H1 (cell line): ENCODE results near the gene RPIA.

Experiments
- CTCF ChIP-seq, 3 experiments: IDR thresholded peaks; 1 replicate in 2 of 3; 2 replicates in 1 of 3; pipeline versions ENCODE4 v1.5.1 to v1.6.1; 2011; ENCODE audit warnings: low read length in 3 of 3, mild to moderate bottlenecking in 3 of 3, inconsistent platforms in 2 of 3, low read depth in 1 of 3, moderate library complexity in 1 of 3; ENCODE audit not compliant: insufficient read depth in 1 of 3; ENCODE audit errors: control extremely low read depth in 1 of 3
- EZH2 ChIP-seq: fragments of 200-600 bp; sonication (generic); IDR thresholded peaks from 2 replicates; pipeline ENCODE4 v1.7.1; 2012; ENCODE audit warnings: low read depth, mild to moderate bottlenecking, moderate library complexity, low read length, inconsistent platforms; ENCODE audit not compliant: severe bottlenecking
- POLR2A ChIP-seq, 2 experiments: IDR thresholded peaks; 1 replicate in 1 of 2; 2 replicates in 1 of 2; pipeline ENCODE4 v1.6.1; 2011; ENCODE audit warnings: low read depth in 2 of 2, low read length in 2 of 2, mild to moderate bottlenecking in 2 of 2; ENCODE audit errors: control extremely low read depth in 1 of 2
- RNF2 ChIP-seq: fragments of 200-900, 300-1000 bp; sonication (generic); IDR thresholded peaks from 2 replicates; pipeline ENCODE4 v1.7.1; 2016; ENCODE audit warnings: borderline replicate concordance, low read depth, mild to moderate bottlenecking, antibody characterized with exemption, low read length; ENCODE audit not compliant: poor library complexity, severe bottlenecking; ENCODE audit errors: missing control alignments
- TF ChIP-seq, protein P1 (sequence below): IDR thresholded peaks from 2 replicates; pipeline ENCODE4 v1.6.1; 2011; ENCODE audit warnings: low read length, improper control_type of control experiment
- TF ChIP-seq, protein P2 (sequence below): IDR thresholded peaks from 2 replicates; pipeline ENCODE4 v1.6.1; 2011; ENCODE audit warnings: low read depth, mild to moderate bottlenecking, low read length; ENCODE audit not compliant: insufficient read depth

- TF ChIP-seq, protein P1, sequence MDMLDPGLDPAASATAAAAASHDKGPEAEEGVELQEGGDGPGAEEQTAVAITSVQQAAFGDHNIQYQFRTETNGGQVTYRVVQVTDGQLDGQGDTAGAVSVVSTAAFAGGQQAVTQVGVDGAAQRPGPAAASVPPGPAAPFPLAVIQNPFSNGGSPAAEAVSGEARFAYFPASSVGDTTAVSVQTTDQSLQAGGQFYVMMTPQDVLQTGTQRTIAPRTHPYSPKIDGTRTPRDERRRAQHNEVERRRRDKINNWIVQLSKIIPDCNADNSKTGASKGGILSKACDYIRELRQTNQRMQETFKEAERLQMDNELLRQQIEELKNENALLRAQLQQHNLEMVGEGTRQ, result no peak
- no peak for TF ChIP-seq EZH2
- no peak for TF ChIP-seq CTCF (IDR thresholded peaks at IDR 0.05; ENCODE audit: control extremely low read depth in 1 of 3, insufficient read depth in 1 of 3, low read depth in 1 of 3, low read length in 3 of 3)
- no peak for TF ChIP-seq POLR2A (IDR thresholded peaks at IDR 0.05; ENCODE audit: control extremely low read depth in 1 of 2, low read depth in 2 of 2, low read length in 2 of 2)
- no peak for TF ChIP-seq RNF2
- TF ChIP-seq, protein P2, sequence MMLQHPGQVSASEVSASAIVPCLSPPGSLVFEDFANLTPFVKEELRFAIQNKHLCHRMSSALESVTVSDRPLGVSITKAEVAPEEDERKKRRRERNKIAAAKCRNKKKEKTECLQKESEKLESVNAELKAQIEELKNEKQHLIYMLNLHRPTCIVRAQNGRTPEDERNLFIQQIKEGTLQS, result no peak
These were observed 49.2 kb upstream of the RPIA start for GRCh38 chr2:88642278-88642677.
